HG03342 (cell line): ENCODE measurements around the gene NCSTN.

Experiments
- ATAC-seq: cut with Tn5 transposase; IDR thresholded peaks from one replicate; pipeline ENCODE4 v1.9.1; 2021; ENCODE audit warnings: mild to moderate bottlenecking, moderate library complexity; ENCODE audit not compliant: unreplicated experiment

Gene NCSTN

GRCh38 chr1:160351629-160352028 lies 8.4 kb downstream of the NCSTN start:
- no peak for ATAC-seq

DNA sequence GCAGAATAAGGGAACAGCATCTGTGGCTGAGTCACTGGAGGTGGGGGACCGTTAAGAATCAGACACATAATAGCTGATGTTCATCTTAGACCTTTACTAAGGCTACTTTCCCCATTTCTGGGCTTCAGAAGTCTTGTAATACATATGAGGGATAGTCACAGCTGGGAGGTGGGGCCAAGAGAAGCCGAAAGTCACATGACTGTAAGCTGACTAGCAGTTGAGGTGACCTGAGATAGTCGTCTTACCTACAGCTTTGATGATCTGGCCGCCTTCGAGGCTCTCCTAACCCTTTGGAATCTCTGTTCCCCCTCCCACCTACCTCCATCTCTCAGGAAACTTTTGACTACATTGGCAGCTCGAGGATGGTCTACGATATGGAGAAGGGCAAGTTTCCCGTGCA lies 9.4 kb downstream of the NCSTN start:
- ATAC-seq, result no peak

- no peak for ATAC-seq
Measured at GRCh38 chr1:160353223-160353622, 10.0 kb downstream of the NCSTN start.

GRCh38 chr1:160354388-160354985 lies 11.3 kb downstream of the NCSTN start:
- no peak for ATAC-seq

GRCh38 chr1:160357286-160358002 lies 14.3 kb downstream of the NCSTN start:
- no peak for ATAC-seq

DNA sequence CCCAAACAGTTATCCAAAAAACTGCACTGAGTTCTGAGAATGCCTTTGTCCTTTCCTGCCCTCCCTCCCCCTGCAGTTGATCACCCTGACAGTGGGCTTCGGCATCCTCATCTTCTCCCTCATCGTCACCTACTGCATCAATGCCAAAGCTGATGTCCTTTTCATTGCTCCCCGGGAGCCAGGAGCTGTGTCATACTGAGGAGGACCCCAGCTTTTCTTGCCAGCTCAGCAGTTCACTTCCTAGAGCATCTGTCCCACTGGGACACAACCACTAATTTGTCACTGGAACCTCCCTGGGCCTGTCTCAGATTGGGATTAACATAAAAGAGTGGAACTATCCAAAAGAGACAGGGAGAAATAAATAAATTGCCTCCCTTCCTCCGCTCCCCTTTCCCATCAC lies 14.9 kb downstream of the NCSTN start:
- ATAC-seq, result no peak

DNA sequence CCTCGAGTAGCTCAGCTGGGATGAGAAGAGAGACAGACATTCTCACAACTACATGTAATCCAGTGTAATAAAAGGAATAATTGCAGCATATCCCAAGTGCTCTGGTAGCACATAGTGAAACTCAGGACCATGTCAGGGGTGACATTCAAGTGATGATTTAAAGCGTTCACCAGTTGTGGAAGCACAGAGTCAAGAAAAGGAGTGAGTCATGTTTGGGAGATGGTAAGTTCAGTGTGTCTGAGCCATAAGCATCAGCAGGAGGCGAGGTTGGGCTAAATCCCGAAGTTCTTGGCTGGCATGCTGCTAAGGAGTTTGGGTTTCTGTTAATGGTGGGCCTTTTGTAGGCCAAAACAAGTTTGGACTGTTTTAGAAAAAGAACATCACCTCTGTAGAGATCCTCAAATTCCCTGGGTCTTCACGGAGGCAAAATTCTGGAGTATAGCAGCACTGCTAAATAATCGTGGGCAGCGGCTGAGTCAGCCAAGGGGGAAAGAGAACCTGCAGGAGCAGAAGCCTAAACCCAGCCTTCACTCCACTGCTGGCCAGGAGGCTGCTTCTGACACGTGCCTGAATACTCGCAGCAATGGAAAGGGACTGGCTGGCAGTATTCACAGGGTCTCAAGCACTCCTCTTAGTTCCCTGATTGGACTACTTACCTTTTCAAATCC lies 16.5 kb downstream of the NCSTN start:
- ATAC-seq, result no peak

DNA sequence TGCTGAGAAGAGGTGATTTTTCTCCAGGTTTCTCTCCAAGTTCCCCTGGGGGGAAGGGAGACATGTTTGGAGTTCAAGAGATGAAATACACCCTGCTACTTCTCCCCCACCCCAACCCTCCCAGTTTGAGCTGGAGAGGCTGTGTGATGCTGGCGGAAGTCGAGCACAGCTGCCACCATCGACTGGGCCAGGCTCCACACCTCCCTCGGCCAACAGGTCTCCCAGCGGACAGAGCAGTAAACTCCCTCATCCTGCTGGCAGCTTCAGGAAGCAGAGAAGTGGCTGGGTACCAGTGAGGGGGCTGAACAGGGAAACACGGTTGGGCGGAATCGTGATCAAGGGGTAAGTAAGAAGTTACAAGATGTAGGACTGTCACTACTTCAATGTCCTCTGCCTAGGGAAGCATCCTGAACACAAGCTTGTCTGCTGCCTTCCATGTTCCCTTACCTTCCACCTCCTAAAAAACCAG lies 17.1 kb downstream of the NCSTN start:
- no peak for ATAC-seq

DNA sequence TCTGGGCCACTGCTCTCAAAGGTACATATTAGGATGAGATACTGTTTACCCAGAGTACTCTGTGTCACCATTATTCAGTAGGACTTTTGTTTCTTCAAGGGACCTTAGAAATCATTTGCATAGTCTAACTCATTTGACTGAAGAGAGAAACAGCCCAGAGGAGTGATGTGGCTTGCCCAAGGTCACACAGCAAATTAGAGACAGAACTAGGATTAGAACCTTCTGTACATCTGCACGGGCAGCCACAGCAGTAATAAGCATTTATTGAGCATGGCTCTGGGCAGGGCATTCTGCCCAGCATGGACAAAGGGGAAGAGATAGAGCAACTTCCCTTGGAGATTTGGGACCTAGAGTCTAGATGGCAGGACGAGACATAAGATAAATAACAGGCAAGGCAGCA lies 18.0 kb downstream of the NCSTN start:
- no peak for ATAC-seq

DNA sequence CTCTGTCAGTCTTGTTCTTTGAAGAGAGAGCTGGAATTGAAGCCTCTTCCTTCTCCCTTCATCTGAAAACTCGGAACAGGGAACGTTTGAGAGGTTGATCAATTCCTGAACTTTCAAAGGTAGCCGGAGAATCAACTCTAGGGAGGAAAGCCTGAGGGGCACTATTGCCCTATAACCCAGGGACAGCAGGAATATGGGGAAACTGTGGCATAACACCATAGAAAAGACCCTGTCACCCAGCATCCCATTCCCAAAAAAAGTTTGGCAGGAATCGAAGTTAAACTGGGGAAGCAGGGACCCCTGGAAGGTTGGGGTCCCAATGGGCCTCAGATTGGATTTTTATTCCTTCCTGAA lies 18.6 kb downstream of the NCSTN start:
- no peak for ATAC-seq

GRCh38 chr1:160362168-160362957 lies 19.2 kb downstream of the NCSTN start:
- no peak for ATAC-seq

GRCh38 chr1:160363010-160363409 lies 19.8 kb downstream of the NCSTN start:
- no peak for ATAC-seq

DNA sequence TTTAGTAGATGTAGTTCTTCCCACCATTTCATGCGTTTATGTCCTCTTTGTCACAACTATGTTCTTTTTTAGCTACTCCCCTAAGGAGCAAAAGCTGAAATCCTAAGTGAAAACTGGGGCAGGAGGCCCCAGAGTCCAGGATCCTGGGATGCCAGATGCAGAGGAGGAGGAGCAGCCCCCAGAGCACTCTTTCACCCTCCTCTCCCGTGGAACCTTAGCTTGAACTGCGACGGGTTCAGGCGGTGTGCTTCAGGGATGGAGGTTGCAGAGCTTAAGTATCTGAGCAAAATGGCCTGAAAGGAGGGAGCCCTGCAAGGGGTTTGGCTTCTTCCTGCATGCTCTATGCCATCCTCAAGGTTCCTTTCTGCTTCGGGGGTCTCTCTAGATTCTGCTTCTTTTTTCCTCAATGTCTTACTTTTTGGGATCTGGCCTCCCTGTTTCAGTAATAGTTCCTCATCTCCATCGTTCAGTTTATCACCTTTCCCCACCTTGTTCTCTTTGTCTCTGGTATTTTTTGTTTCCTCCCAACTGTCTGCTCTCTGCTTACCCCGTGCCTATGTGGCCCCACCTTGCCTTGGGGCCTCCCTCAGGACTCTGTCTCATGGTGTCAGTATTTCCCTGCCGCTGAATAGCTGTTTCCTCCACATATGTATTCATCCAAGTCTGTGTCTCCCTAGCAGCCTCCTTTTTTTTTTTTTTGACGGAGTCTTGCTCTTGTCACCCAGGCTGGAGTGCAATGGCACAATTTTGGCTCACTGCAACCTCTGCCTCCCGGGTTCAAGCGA lies 21.0 kb downstream of the NCSTN start:
- ATAC-seq, result no peak

- ATAC-seq, result no peak
Measured at GRCh38 chr1:160365325-160365724, 22.1 kb downstream of the NCSTN start.

GRCh38 chr1:160366731-160367515 lies 23.7 kb downstream of the NCSTN start, which contains the start of gene NHLH1:
NHLH1 (plus strand) TSS chr1:160367071; CDS start chr1:160370732, 3,661 bp downstream.
- no peak for ATAC-seq

GRCh38 chr1:160367516-160367900 lies 24.3 kb downstream of the NCSTN start:
- no peak for ATAC-seq

DNA sequence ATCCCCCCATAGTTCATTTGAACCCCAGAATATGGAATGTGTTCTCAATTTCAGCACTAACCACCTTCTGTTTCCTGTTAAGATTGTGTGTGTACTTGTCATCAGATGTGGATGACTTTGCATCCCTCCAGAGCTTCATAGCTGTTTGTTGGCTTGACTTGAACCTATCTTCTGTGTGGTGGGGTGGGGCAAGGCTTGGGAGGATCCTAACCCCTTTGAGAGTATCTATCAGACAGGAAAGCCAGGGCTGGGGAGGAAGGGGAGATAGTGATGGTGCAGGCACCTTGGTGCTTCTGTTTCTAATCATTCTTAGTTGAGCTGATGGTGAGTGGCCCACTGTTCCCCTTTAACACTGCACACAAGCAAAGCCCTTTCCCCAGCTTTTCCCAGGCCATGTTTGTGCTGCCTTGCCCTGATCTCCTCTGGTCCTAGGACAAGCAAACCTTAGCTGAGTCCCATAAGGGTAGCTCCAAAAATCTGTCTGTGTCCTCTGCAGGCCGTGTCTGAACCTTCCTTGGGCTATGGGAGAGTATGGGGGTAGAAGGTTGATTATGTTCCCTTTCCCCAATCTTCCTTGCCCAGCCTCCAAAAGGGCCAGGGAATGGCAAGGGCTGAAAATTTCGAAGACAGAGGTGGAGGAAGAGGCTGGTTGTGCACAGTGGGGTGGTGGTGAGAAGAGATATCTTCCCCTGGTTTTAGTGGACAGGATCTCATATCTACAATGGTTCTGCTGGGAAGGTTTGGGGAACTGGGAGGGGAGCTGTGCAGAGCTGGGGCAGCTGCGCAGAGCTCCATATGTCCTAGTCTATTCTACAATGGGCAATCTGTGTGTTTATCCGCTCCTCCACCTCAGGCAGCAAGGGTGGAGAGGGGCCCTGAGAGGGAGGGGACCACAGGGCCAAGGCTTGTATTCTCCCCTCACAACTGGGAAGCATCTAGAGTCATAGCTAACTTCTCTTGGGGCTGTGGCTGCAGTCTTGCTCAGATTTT lies 25.0 kb downstream of the NCSTN start:
- no peak for ATAC-seq

- no peak for ATAC-seq
Measured at GRCh38 chr1:160369087-160369486, 25.9 kb downstream of the NCSTN start.
